Measurements from ENCODE around the gene EIF4G3.

- TF ChIP-seq CTCF (conservative IDR thresholded peaks at IDR 0.05; ENCODE audit: low read depth, low read length) (no peak), EZH2 (IDR thresholded peaks at IDR 0.05; ENCODE audit: borderline replicate concordance, low read depth, low read length, poor library complexity, severe bottlenecking) (no peak)
These were observed 20.7 kb downstream of the EIF4G3 start for GRCh38 chr1:21156019-21156418.

Data from A673 (cell line).